T-helper 2 cell treated with Interferon-gamma antibody and Interleukin-4, amounts not matched to agents 5 μg/mL and 100 μg/mL, for 36 hours (primary cell): Measurements from ENCODE around the gene IFT172.

Experiments
- DNase-seq: peaks from one replicate; pipeline ENCODE4 v3.0.0; 2021; ENCODE audit warnings: low spot score
- H3K27ac Mint-ChIP-seq: one replicate; pipeline ENCODE4 v1.8.0; 2021; ENCODE audit warnings: mild to moderate bottlenecking, mixed read lengths
- H3K27me3 Mint-ChIP-seq: one replicate; pipeline ENCODE4 v1.8.0; 2021; ENCODE audit warnings: low read depth, mixed read lengths
- H3K36me3 Mint-ChIP-seq: one replicate; pipeline ENCODE4 v1.8.0; 2021; ENCODE audit warnings: low read depth, mixed read lengths
- H3K4me1 Mint-ChIP-seq: one replicate; pipeline ENCODE4 v1.8.0; 2021; ENCODE audit warnings: low read depth, mixed read lengths
- H3K4me3 Mint-ChIP-seq: one replicate; pipeline ENCODE4 v1.8.0; 2022; ENCODE audit warnings: mild to moderate bottlenecking, moderate library complexity, mixed read lengths
- H3K9me3 Mint-ChIP-seq: one replicate; pipeline ENCODE4 v1.8.0; 2021; ENCODE audit warnings: mixed read lengths

IFT172 gene

DNA sequence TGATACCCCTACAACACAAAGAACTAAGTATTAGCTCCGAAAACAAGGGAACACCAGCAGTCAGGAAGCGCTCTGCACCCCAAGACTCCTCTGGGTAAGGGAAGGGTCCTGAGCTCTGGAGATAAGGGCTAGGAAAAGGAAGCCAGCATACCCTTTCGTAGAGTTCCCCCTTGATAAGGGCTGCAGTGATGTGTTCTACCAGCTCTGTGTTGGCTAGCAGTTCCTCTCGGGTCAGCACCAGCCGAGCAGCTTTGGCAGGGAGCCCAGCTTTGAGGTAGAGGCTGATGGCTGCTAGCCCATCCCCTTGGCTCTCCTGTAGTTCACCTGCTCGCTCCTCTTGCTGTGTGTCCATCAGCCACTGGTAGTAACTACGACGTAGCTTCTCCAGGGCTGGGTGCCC is 28.4 kb downstream of the IFT172 start:
- no peaks in the 10 kb centered on the region for H3K9me3 Mint-ChIP-seq
- no peak for DNase-seq
- H3K36me3 Mint-ChIP-seq, result no peaks in the 10 kb centered on the region
- H3K27me3 Mint-ChIP-seq, result no peaks in the 10 kb centered on the region
- H3K27ac Mint-ChIP-seq, result no peak overlapping the region
- H3K4me1 Mint-ChIP-seq, result no peaks in the 10 kb centered on the region
- H3K4me3 Mint-ChIP-seq, result no peak overlapping the region

DNA sequence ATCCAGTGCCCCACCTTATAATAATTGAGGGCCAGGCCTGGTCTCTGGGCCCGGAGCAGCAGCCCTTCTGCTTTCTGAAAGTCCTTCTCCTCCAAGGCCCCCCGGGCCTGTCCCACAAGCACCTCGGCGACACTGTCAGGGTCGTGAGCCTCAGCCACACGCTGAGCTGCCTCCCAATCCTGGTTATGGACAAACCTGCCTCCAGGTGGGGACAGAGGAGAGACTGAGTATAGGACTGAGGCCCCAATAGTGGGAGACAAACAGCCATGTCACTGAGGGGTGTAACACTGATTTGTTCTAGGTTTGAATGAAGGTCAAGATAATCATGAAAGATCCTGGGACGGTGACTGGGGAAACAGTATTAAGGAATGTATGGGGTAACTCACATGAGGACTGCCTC is 35.6 kb downstream of the IFT172 start:
- no peak overlapping the region for H3K4me3 Mint-ChIP-seq
- H3K27me3 Mint-ChIP-seq, result no peaks in the 10 kb centered on the region
- H3K9me3 Mint-ChIP-seq, result no peaks in the 10 kb centered on the region
- H3K36me3 Mint-ChIP-seq, result no peaks in the 10 kb centered on the region
- H3K27ac Mint-ChIP-seq, result no peak overlapping the region
- peaks cover 5% of the 10 kb centered on the region for H3K4me1 Mint-ChIP-seq
- DNase-seq, result no peak

DNA sequence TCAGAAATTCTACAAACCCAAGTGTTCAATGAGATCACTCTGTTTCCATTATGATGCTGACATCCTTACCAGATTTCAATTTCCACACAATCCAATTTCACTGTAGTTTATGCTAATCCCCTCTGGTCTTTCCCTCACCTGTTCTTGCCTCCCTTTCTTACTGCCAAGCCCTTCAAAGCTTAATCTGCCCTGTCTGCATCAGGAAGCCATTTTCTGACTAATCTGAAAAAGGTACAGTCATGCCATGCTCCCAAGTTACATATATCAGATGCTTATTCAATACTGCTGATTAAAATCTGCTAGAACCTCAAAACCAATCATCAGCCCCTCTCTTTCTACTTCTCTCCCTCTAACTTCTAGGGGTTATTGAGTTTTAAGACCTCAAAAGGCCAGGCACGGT is 38.4 kb downstream of the IFT172 start:
- no peak overlapping the region for H3K27ac Mint-ChIP-seq

DNA sequence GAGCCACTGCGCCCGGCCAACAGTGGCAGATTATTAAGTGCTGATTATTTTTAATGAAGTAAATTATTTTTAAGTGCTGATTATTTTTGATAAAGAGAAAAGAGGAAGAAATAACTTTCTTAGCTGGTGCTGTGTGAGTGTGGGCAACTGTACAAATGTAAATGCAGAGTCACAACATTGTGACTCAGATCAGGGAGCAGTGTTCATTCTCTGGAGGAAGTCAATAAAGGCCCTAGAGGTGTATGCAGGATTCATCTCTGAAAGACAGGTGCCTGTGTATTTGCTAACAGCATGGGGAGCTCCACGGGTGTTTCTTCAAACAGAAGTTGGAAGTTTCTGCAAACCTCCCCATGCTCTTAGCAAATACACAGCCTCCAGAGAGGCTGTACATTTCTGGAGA is 41.2 kb downstream of the IFT172 start:
- Mint-ChIP-seq H3K4me1 (peaks cover 6% of the 10 kb centered on the region), H3K36me3 (peaks cover 12% of the 10 kb centered on the region), H3K4me3 (no peak overlapping the region)

More for the DNA sequence above, 38.4 kb downstream of the IFT172 start:
- Mint-ChIP-seq H3K36me3 (no peaks in the 10 kb centered on the region), H3K4me1 (peaks cover 7% of the 10 kb centered on the region), H3K27me3 (no peaks in the 10 kb centered on the region), H3K9me3 (no peaks in the 10 kb centered on the region), H3K4me3 (no peak overlapping the region)
- no peak for DNase-seq

DNA sequence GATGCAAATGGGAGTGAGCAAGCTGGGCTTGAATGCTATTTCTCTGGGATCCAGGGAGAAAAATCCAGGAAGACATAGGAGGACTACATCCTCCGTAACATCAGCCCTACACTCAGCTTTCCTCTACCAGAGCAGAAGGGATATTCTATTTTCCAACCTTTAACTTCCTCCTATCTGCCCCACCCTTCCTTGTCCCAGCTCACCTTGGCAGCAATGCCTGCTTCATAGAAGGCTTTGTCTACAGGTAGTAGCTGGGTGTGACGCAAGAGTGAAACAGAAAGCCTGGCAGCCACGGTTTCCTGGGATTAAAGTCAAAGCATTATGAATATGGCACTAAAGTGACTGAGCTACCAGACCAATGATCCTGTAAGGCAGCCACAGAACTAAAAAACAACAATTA is 43.5 kb downstream of the IFT172 start:
- H3K9me3 Mint-ChIP-seq, result no peaks in the 10 kb centered on the region
- H3K27me3 Mint-ChIP-seq, result no peaks in the 10 kb centered on the region
- H3K4me1 Mint-ChIP-seq, result peaks cover 4% of the 10 kb centered on the region
- H3K36me3 Mint-ChIP-seq, result peaks cover 26% of the 10 kb centered on the region
- H3K4me3 Mint-ChIP-seq, result no peak overlapping the region
- peak overlapping the region; percentile 52 for H3K27ac Mint-ChIP-seq
- DNase-seq, result no peak

More for the DNA sequence above, 41.2 kb downstream of the IFT172 start:
- H3K27ac Mint-ChIP-seq, result no peak overlapping the region
- H3K27me3 Mint-ChIP-seq, result no peaks in the 10 kb centered on the region
- DNase-seq, result no peak
- H3K9me3 Mint-ChIP-seq, result no peaks in the 10 kb centered on the region

DNA sequence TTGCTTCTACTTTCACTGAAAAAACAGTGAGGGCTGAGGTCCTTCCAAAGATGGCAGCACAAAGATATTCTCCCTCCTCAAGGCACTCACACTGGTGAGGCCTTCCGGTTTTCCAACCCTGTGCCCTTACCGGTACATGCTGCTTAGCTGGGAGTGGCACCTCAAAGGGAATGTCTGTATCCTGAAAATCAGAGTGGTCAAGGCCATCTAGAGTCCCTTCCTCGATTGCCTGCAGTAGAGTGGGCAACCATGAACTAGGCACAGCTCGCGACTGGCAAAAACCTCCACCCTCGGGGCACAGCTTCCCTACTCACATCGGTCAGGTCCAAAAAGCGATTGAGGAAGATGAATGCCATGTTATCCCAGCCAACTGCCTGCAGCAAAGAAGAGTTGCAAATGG is 43.9 kb downstream of the IFT172 start:
- Mint-ChIP-seq H3K27ac (no peak overlapping the region), H3K4me3 (no peak overlapping the region), H3K4me1 (peaks cover 3% of the 10 kb centered on the region), H3K9me3 (no peaks in the 10 kb centered on the region), H3K27me3 (no peaks in the 10 kb centered on the region), H3K36me3 (peaks cover 30% of the 10 kb centered on the region)
- DNase-seq, result no peak

DNA sequence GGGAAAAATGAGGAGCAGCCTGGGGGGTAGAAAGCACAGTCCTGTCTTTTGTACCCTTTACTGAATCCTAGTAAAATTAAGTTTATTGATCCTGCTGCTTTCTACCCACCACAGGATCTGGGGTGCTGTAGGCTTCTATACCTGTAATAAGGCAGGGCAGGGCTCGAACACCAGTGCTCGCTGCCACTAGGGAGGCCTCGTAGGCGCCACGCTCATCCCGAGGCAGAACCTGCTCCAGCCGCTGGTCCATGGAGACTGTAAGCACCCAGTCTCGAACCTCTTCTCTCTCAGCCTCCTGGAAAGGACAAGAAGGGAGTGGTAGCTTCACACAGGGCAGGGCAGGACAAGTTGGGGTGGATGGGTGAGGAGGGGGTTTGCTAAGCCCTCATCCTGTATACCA is 44.4 kb downstream of the IFT172 start:
- no peak for DNase-seq
- H3K27me3 Mint-ChIP-seq, result no peaks in the 10 kb centered on the region
- no peak overlapping the region for H3K4me3 Mint-ChIP-seq
- H3K4me1 Mint-ChIP-seq, result peaks cover 3% of the 10 kb centered on the region
- no peaks in the 10 kb centered on the region for H3K9me3 Mint-ChIP-seq
- H3K27ac Mint-ChIP-seq, result no peak overlapping the region
- H3K36me3 Mint-ChIP-seq, result peaks cover 35% of the 10 kb centered on the region

DNA sequence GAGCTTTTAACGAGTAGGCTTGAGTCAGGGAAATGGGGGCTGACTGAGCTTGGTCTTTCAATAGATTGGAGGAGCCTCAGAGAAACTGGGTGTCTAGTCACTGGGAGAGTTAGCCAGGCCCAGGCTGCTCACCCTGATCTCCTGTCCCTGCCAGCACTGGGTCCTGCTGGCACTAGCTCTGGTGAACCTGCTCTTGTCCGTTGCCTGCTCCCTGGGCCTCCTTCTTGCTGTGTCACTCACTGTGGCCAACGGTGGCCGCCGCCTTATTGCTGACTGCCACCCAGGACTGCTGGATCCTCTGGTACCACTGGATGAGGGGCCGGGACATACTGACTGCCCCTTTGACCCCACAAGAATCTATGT is 46.6 kb downstream of the IFT172 start:
- Mint-ChIP-seq H3K4me1 (peaks cover 3% of the 10 kb centered on the region), H3K27me3 (no peaks in the 10 kb centered on the region), H3K27ac (no peak overlapping the region), H3K36me3 (peaks cover 47% of the 10 kb centered on the region), H3K4me3 (no peak overlapping the region), H3K9me3 (no peaks in the 10 kb centered on the region)
- no peak for DNase-seq

DNA sequence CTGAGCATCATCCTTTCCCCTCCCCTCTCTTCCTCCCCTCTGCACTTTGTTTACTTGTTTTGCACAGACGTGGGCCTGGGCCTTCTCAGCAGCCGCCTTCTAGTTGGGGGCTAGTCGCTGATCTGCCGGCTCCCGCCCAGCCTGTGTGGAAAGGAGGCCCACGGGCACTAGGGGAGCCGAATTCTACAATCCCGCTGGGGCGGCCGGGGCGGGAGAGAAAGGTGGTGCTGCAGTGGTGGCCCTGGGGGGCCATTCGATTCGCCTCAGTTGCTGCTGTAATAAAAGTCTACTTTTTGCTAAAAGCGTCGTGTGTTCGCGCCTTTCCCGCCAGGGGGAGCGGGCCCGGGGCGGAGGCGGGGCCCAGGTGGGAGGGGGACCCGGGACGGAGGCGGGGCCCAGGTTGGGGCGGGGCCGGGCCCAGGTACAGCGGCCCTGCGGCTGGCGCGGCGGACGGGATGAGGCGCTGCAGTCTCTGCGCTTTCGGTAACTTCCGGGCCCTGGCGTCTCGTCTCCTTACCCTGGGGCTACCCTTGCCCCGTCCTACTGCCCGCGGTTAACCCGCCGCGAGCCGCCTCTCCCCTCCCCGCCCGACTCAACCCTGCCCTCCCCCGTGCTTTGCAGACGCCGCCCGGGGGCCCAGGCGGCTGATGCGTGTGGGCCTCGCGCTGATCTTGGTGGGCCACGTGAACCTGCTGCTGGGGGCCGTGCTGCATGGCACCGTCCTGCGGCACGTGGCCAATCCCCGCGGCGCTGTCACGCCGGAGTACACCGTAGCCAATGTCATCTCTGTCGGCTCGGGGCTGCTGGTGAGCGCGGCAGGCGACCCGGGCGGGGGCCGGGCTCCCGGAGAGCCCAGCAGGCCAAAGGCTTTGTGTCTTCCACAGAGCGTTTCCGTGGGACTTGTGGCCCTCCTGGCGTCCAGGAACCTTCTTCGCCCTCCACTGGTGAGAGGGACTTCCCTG is 47.3 kb downstream of the IFT172 start, which contains the start of gene KRTCAP3:
Gene KRTCAP3, plus strand, starts transcription at position 424 of the 962 bp plus-strand sequence. Its CDS starts 32 bp downstream, at position 456.
- DNase-seq, result no peak
- Mint-ChIP-seq H3K4me3 (no peak within 1 kb of the TSS), H3K36me3 (peaks cover 49% of the 10 kb centered on the region), H3K27me3 (no peaks in the 10 kb centered on the region), H3K27ac (peak within 1 kb of the TSS; percentile 11), H3K9me3 (no peaks in the 10 kb centered on the region), H3K4me1 (peaks cover 3% of the 10 kb centered on the region)

DNA sequence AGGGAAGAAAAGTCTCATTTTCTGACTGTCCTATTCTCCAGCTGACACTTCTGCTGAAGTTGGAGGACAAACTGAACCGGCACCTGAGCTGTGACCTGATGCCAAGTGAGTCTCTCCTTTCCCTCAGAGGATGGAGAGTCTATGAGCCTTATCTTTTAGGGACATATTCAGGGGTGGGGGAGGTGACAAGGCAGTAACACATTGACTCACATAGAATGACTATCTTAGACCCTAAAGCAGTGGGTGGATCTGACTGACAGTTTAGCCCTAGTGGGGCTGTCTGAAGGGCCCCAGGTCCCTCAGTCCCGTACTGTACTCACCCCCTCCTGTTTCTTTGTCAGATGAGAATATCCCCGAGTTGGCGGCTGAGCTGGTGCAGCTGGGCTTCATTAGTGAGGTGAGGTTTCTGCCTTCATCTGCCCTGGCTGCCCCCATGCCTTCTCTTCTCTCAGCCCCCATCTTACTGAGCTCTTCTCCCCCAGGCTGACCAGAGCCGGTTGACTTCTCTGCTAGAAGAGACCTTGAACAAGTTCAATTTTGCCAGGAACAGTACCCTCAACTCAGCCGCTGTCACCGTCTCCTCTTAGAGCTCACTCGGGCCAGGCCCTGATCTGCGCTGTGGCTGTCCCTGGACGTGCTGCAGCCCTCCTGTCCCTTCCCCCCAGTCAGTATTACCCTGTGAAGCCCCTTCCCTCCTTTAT is 48.2 kb downstream of the IFT172 start:
- H3K27ac Mint-ChIP-seq, result no peak overlapping the region
- H3K36me3 Mint-ChIP-seq, result peaks cover 58% of the 10 kb centered on the region
- no peak overlapping the region for H3K4me3 Mint-ChIP-seq
- H3K27me3 Mint-ChIP-seq, result no peaks in the 10 kb centered on the region
- peaks cover 3% of the 10 kb centered on the region for H3K4me1 Mint-ChIP-seq
- no peaks in the 10 kb centered on the region for H3K9me3 Mint-ChIP-seq
- no peak for DNase-seq

DNA sequence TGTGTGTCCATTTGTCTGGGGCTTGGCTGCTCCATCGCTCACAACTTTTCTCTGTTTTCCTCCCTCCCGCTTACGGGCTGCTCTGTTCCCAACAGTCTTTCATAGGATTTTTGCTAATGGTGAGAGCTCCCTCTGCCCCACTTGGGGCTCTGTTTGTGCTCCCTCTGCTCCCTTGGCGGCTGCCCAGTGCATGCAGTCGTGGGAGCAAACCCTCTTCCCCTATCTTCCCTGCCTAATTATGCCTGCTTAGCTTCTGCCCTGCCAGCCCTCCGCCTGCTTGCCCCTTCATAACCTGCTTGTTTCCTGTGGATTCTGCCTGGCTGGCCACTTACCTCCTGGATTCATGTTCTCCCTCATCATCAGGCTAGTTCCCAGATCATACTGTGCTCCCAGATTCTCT is 53.9 kb downstream of the IFT172 start:
- H3K4me1 Mint-ChIP-seq, result peaks cover 6% of the 10 kb centered on the region

DNA sequence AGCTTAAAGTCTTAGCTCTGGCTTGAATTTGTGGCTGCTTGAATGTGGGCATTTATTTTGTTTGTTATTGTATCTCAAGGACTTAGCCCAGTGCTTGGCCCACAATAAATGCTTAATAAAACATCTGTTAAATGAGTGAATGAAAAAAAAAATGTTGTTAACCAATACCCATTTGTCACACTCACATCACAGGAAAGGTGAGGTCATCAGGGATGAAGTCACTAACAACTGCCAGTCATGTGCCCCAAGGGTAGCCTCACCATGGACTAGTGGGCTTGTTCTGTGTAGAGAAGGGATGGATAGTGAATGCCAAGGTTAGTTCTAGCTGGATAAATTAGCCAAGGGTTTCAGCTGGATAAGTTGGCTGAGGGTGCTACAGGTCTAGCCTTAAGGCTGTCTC is 58.1 kb downstream of the IFT172 start:
- Mint-ChIP-seq H3K9me3 (no peaks in the 10 kb centered on the region), H3K36me3 (peaks cover 40% of the 10 kb centered on the region), H3K27ac (peak overlapping the region; percentile 86), H3K4me1 (peaks cover 23% of the 10 kb centered on the region), H3K27me3 (no peaks in the 10 kb centered on the region), H3K4me3 (peak overlapping the region; percentile 67)
- peak; percentile 27 for DNase-seq

More for the DNA sequence above, 53.9 kb downstream of the IFT172 start:
- no peak for DNase-seq
- no peaks in the 10 kb centered on the region for H3K27me3 Mint-ChIP-seq
- no peak overlapping the region for H3K4me3 Mint-ChIP-seq
- H3K9me3 Mint-ChIP-seq, result no peaks in the 10 kb centered on the region
- H3K36me3 Mint-ChIP-seq, result peaks cover 67% of the 10 kb centered on the region
- peak overlapping the region; percentile 27 for H3K27ac Mint-ChIP-seq

DNA sequence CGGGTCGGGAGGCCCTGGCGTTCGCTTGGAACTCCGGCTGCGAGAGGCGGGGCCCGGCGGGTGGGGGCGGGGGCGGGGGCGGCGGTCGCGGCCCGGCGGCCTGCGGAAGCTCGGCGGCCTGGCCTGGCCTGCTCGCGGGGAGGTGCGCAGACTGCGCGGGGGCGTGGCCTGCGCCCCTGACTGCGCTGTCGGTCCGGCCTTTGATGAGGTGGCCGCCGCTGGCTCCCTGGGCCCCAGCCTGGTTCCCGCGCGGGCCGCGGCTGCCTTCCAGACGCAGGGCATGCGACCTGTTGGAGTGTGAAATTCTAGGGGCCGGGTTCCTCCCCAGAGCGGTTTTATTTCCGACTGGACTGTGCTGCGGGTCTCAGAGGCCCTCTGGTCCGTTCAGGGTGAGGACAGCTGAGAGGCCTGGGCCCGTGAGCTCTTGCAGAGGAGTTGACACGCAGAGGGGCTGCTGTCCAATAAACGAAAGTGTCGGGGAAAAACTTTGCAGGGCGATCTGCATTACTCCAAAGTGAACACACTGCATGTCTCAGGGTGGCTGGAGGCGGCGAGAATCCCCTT is 60.5 kb downstream of the IFT172 start:
- H3K9me3 Mint-ChIP-seq, result no peaks in the 10 kb centered on the region
- H3K27me3 Mint-ChIP-seq, result no peaks in the 10 kb centered on the region
- H3K4me3 Mint-ChIP-seq, result peak overlapping the region; percentile 100
- peaks cover 17% of the 10 kb centered on the region for H3K36me3 Mint-ChIP-seq
- peak; percentile 87 for DNase-seq
- H3K27ac Mint-ChIP-seq, result peak overlapping the region; percentile 96
- H3K4me1 Mint-ChIP-seq, result peaks cover 23% of the 10 kb centered on the region
